UCSD-AML1 (cell line): Measurements from ENCODE around the gene PURB.
A peak's percentile ranks its signal among the peaks of the same experiment; 100 is the strongest.
"Not testable (repeated sequence)": the region's sequence is repeated elsewhere in the genome, so short reads cannot be mapped to it uniquely, and the experiment has no call there.

Source experiments
- DNase-seq: peaks from one replicate; lab custom pipeline; 2025; ENCODE audit not compliant: unreplicated experiment; lab: John Stamatoyannopoulos, UW

PURB gene

DNA sequence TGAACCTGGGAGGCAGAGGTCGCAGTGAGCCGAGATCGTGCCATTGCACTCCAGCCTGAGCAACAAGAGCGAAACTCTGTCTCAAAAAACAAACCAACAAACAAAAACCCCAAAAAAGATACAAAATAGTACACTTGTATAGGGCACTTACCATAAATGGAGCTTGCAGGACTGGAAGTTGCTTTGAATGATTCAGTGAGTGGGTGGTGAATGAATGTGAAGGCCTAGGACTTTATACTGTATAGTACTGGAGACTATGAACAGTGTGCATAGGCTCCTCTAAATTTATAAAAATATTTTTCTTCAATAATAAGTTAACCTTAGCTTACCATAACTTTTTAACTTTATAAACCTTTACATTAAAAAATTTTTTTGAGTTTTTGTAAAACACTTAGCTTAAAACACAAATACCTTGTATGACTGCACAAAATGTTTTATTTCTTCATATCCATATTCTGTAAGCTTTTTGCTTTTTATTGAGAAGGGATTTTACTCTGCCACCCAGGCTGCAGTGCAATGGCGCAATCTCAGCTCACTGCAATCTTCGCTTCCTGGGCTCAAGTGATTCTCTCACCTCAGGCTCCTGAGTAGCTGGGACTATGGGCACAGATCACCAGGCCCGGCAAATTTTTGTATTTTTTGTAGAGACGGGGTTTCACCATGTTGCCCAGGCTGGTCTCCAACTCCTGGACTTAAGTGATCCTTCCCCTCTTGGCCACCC is 30.5 kb downstream of the PURB start:
- DNase-seq: no peak

GRCh38 chr7:44853391-44853790 is 31.9 kb downstream of the PURB start:
- DNase-seq: no peak

DNA sequence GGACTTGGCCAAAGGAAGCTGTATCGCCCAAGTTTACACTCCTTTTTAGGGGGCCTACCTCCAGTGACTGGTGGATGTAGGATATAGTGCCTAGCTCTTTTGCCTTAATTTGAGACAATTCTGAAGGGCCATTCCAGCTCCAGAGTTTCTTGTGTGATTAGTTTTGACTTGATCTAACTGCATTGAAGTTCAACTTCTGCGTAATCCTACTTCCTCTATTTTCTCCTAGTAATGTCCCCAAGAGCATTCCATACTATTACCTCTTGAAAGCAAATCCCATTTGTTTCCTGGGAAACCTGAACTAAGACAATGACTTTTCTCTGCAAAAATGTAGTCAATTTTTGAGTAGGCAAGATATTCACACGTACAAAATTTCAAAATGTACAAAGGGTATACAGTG is 32.7 kb downstream of the PURB start:
- DNase-seq: no peak

- DNase-seq: no peak
Observed at GRCh38 chr7:44849885-44850544, 35.3 kb downstream of the PURB start.

DNA sequence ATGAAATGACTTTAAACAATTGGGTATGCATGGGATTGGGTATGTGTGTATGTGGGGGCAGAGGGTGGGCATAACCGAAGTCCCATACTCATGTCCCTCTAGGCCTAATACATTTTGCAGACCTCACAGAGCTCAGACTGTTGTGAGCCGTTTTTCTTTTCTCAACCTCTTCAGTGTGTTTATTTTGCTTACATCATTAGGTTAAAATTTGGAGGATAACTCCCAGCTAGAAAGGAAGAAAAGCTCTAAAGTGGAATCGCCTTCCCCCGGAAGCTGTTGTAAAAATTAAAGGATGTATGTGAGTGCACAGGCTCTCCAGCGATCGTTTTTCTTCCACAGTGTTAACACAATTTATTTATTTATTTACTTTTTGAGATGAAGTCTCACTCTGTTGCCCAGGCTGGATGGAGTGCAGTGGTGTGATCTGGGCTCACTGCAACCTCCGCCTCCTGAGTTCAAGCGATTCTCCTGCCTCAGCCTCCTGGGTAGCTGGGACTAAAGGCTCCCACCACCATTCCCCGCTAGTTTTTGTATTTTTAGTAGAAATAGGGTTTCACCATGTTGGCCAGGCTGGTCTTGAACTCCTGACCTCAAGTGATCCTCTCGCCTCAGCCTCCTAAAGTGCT is 36.0 kb downstream of the PURB start:
- DNase-seq: no peak

DNA sequence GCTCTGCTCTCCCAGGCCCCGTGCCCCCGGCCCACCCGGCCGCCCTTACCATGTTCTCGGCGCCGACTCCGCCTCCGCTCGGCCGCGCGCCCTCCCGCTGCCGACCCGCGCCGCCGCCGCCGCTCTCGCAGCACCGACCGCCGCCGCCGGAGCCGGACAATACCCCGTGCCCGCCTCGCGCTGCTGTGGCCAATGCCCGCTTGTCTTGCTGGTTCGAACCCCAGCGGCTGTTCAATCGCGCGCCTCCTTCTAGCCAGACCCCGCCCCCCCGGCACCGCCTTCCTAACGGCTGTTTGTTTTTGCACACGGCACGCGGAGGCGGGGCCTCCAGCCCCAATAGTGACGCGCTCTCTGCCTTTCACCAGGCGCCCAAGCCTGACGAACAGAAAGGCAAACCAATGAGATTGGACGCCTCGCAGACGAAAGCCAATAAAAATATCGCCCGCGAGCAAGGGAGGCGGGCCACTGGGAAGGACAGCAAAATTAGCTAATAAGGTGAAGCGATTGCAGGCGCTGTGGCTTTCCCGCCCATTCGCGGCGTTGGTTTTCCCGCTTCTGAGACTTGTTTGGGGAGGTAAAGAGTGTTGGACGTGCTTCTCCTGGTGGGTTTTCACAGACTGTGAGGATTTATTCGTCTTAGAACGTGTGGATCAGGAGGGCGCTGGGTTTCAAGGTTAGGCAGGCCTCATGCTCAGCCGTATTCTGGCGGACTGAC is 37.3 kb downstream of the PURB start, which contains the start of gene H2AZ2:
H2AZ2 (minus strand) TSS at position 168 of the 715 bp plus-strand sequence; CDS start at position 52, 116 bp downstream.
- DNase-seq: peak; percentile 96

GRCh38 chr7:44847509-44847919 is 37.8 kb downstream of the PURB start:
- DNase-seq: peak; percentile 81

DNA sequence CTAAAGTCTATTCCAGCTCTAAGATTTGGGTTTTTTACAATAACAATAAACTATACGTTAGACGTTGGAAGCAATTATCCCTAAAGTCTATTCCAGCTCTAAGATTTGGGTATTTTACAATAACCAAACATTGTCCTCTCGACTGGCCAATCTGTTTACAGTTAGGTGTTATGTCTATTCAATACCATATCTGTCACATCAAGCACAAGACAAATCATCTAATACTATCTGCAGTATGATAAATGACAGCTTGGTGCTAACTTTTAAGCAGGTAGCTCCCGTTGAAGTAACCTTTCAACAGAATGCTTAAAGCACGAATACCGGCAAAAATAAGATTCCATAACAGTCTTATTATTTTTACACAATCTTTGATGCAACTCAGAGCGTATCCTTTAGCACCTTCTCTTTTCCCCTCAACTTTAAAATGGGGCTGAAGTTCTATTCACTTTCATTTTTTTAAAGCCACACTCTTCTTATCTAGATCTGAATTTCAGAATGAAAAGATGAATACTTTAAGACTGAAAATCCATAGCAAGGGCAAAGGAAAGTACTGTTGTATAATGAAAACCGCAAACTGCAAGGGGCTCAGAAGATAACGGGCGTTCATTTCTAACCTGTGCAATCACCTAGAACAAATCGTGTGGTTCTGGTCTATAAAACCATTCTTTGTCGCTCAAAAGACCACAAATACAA is 38.4 kb downstream of the PURB start:
- DNase-seq: no peak

- DNase-seq: not testable (repeated sequence)
Observed at GRCh38 chr7:44846390-44846789, 38.9 kb downstream of the PURB start.

DNA sequence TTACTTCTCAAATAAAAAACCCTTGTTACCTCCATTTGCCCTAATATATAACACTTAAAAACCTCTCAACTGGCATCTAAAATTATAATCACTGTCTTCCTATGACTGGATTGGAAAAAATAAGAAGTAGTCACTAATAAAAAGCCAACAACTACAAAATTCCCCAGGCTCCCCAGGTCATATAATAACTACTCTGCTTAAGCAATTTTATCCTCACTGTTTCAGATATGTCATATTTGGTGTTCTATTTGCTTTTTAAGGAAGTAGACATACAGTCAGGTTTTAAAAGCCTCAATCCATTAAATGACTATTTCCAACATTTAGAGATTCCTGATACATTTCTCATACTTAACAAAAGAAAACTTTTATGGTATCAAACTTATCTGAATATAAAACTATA is 39.9 kb downstream of the PURB start:
- no peak for DNase-seq

DNA sequence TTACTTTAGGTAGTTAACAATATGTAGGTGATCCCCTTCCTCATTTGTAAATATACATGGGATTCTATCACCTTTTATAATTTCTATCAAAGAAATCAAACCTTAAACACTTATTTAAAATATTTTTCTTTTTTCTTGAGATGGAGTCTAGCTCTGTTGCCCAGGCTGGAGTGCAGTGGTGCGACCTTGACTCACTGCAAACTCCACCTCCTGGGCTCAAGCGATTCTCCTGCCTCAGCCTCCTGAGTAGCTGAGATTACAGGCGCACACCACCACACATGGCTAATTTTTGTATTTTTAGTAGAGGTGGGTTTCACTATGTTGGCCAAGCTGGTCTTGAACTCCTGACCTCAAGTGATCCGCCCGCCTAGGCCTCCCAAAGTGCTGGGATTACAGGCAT is 41.9 kb downstream of the PURB start:
- not testable (repeated sequence) for DNase-seq

GRCh38 chr7:44842675-44843074 is 42.7 kb downstream of the PURB start:
- not testable (repeated sequence) for DNase-seq

DNA sequence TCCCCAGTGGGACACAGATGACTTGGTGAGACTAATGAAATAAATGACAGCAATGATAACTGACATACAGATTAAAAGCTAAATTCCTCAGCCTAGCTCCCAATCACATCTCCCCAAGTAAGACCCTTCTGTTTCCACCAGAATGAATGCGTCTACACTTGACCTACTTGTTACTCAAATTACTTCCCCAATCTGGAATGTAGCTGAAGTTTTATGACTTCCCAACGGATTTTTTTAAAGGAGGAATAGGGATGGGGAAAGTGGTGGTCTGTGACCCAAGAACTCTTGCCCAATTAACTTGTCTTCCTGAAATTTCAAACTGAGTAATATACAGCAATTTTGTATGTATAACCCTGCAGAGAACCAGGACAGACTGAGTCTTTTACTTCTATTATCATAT is 46.6 kb downstream of the PURB start:
- DNase-seq: no peak

DNA sequence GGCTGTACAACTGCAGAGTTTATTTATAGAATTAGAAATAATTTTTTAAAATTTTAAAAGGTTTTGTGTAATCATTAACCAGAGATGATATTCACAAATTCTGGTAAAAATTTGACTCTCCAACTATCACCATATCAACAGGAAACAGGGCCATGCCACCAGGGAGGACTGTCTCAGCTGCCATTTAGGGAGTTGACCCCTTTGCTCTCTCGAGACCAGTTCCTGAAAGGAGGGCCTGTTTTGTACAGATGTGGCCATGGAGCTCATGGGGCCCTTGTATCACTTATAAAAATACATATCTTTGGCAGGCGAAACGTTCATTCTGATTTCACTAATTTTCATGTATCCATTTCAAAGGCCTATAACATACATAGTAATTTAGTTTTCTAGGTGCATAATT is 57.8 kb downstream of the PURB start:
- DNase-seq: no peak
